ENCODE results near the gene NEURL2. TPM values are rescaled to one million over a fixed set of nuclear protein-coding genes. Genes with fewer than 3 reads are reported as not detected.

NEURL2 gene
- total and polyA plus RNA-seq, 4 donors, result 3.7 to 14.5 (median 5.2) TPM

- TF ChIP-seq ATF3 (IDR thresholded peaks at IDR 0.05) (no peak), JUND (IDR thresholded peaks at IDR 0.05) (no peak), RXRA (IDR thresholded peaks at IDR 0.05) (no peak), FOXA1 (IDR thresholded peaks at IDR 0.05) (no peak), RAD21 (IDR thresholded peaks at IDR 0.05) (no peak), NR2F2 (IDR thresholded peaks at IDR 0.05) (no peak), REST (IDR thresholded peaks at IDR 0.05) (no peak)
- Histone ChIP-seq H3K9ac (ENCODE audit: low read depth in 1 of 2, low read length in 2 of 2) (no peak overlapping the region), H3K4me3 (ENCODE audit: low read depth in 1 of 3, low read length in 3 of 3) (no peak overlapping the region), H3K4me1 (ENCODE audit: control insufficient read depth in 4 of 4, insufficient read depth in 4 of 4, low read length in 3 of 4) (peaks cover 0 to 16% (median 2%) of the 10 kb centered on the region in 4 donors), H3K27ac (ENCODE audit: low read depth in 1 of 2, low read length in 2 of 2) (peak overlapping the region; percentile 54 to 64), H3K9me3 (ENCODE audit: control insufficient read depth in 4 of 4, low read length in 3 of 4) (no peaks in the 10 kb centered on the region), H3K36me3 (ENCODE audit: control insufficient read depth in 4 of 4, insufficient read depth in 3 of 4, low read depth in 1 of 4, low read length in 3 of 4) (no peaks in the 10 kb centered on the region), H3K27me3 (ENCODE audit: control insufficient read depth in 4 of 4, insufficient read depth in 4 of 4, low read length in 3 of 4) (no peaks in the 10 kb centered on the region)
- WGBS, result 79% methylated on average over 5 of the region's 5 CpGs
- DNase-seq (ENCODE audit: low spot score), result no peak
These were observed 26.8 kb upstream of the NEURL2 start for GRCh38 chr20:45917790-45918141.

GRCh38 chr20:45913116-45913515 lies 22.1 kb upstream of the NEURL2 start:
- no peak overlapping the region for H3K9ac ChIP-seq (ENCODE audit: low read depth in 1 of 2, low read length in 2 of 2)
- peaks cover 0 to 3% (median 1%) of the 10 kb centered on the region in 4 donors for H3K4me1 ChIP-seq (ENCODE audit: control insufficient read depth in 4 of 4, insufficient read depth in 4 of 4, low read length in 3 of 4)
- no peak for DNase-seq (ENCODE audit: low spot score)
- H3K9me3 ChIP-seq (ENCODE audit: control insufficient read depth in 4 of 4, low read length in 3 of 4), result no peaks in the 10 kb centered on the region
- TF ChIP-seq GABPA (IDR thresholded peaks at IDR 0.05 in 1 of 2, conservative IDR thresholded peaks at IDR 0.05 in 1 of 2) (no peak), REST (IDR thresholded peaks at IDR 0.05) (no peak), YY1 (IDR thresholded peaks at IDR 0.05) (no peak), FOXA2 (IDR thresholded peaks at IDR 0.05) (no peak)
- WGBS, result 66% methylated on average over 5 of the region's 5 CpGs
- H3K27ac ChIP-seq (ENCODE audit: low read depth in 1 of 2, low read length in 2 of 2), result no peak overlapping the region
- no peaks in the 10 kb centered on the region for H3K36me3 ChIP-seq (ENCODE audit: control insufficient read depth in 4 of 4, insufficient read depth in 3 of 4, low read depth in 1 of 4, low read length in 3 of 4)
- no peaks in the 10 kb centered on the region for H3K27me3 ChIP-seq (ENCODE audit: control insufficient read depth in 4 of 4, insufficient read depth in 4 of 4, low read length in 3 of 4)
- no peak overlapping the region for H3K4me3 ChIP-seq (ENCODE audit: low read depth in 1 of 3, low read length in 3 of 3)

GRCh38 chr20:45912344-45912682 lies 21.3 kb upstream of the NEURL2 start:
- peak overlapping the region in 1 of 3 donors; percentile 38 for H3K4me3 ChIP-seq (ENCODE audit: low read depth in 1 of 3, low read length in 3 of 3)
- 47% methylated on average over 4 of the region's 4 CpGs for WGBS
- H3K4me1 ChIP-seq (ENCODE audit: control insufficient read depth in 4 of 4, insufficient read depth in 4 of 4, low read length in 3 of 4), result peaks cover 0 to 3% (median 1%) of the 10 kb centered on the region in 4 donors
- H3K36me3 ChIP-seq (ENCODE audit: control insufficient read depth in 4 of 4, insufficient read depth in 3 of 4, low read depth in 1 of 4, low read length in 3 of 4), result no peaks in the 10 kb centered on the region
- no peaks in the 10 kb centered on the region for H3K27me3 ChIP-seq (ENCODE audit: control insufficient read depth in 4 of 4, insufficient read depth in 4 of 4, low read length in 3 of 4)
- DNase-seq (ENCODE audit: low spot score), result no peak
- no peaks in the 10 kb centered on the region for H3K9me3 ChIP-seq (ENCODE audit: control insufficient read depth in 4 of 4, low read length in 3 of 4)
- H3K27ac ChIP-seq (ENCODE audit: low read depth in 1 of 2, low read length in 2 of 2), result peak overlapping the region in 1 of 2 donors; percentile 72
- H3K9ac ChIP-seq (ENCODE audit: low read depth in 1 of 2, low read length in 2 of 2), result no peak overlapping the region
- TF ChIP-seq EGR1 (IDR thresholded peaks at IDR 0.05; ENCODE audit: low read depth in 2 of 2) (no peak), FOXA2 (IDR thresholded peaks at IDR 0.05) (no peak), RAD21 (IDR thresholded peaks at IDR 0.05) (no peak), ATF3 (IDR thresholded peaks at IDR 0.05) (no peak), SP1 (IDR thresholded peaks at IDR 0.05) (no peak), RXRA (IDR thresholded peaks at IDR 0.05) (no peak), TAF1 (conservative IDR thresholded peaks at IDR 0.05) (no peak), FOXA1 (IDR thresholded peaks at IDR 0.05) (no peak), JUND (IDR thresholded peaks at IDR 0.05) (no peak), HNF4A (conservative IDR thresholded peaks at IDR 0.05) (no peak), NR2F2 (IDR thresholded peaks at IDR 0.05) (no peak), GABPA (IDR thresholded peaks at IDR 0.05 in 1 of 2, conservative IDR thresholded peaks at IDR 0.05 in 1 of 2) (no peak), HNF4G (IDR thresholded peaks at IDR 0.05) (no peak)
- TF ChIP-seq, protein P1, sequence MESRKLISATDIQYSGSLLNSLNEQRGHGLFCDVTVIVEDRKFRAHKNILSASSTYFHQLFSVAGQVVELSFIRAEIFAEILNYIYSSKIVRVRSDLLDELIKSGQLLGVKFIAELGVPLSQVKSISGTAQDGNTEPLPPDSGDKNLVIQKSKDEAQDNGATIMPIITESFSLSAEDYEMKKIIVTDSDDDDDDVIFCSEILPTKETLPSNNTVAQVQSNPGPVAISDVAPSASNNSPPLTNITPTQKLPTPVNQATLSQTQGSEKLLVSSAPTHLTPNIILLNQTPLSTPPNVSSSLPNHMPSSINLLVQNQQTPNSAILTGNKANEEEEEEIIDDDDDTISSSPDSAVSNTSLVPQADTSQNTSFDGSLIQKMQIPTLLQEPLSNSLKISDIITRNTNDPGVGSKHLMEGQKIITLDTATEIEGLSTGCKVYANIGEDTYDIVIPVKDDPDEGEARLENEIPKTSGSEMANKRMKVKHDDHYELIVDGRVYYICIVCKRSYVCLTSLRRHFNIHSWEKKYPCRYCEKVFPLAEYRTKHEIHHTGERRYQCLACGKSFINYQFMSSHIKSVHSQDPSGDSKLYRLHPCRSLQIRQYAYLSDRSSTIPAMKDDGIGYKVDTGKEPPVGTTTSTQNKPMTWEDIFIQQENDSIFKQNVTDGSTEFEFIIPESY (IDR thresholded peaks at IDR 0.05), result no peak
- TF ChIP-seq, protein P2, sequence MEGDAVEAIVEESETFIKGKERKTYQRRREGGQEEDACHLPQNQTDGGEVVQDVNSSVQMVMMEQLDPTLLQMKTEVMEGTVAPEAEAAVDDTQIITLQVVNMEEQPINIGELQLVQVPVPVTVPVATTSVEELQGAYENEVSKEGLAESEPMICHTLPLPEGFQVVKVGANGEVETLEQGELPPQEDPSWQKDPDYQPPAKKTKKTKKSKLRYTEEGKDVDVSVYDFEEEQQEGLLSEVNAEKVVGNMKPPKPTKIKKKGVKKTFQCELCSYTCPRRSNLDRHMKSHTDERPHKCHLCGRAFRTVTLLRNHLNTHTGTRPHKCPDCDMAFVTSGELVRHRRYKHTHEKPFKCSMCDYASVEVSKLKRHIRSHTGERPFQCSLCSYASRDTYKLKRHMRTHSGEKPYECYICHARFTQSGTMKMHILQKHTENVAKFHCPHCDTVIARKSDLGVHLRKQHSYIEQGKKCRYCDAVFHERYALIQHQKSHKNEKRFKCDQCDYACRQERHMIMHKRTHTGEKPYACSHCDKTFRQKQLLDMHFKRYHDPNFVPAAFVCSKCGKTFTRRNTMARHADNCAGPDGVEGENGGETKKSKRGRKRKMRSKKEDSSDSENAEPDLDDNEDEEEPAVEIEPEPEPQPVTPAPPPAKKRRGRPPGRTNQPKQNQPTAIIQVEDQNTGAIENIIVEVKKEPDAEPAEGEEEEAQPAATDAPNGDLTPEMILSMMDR (IDR thresholded peaks at IDR 0.05; ENCODE audit: low read depth, low read length, missing input control), result no peak
